Activated CD4-positive, alpha-beta T cell treated with anti-CD3 and anti-CD28 coated beads, Interleukin-2, amount 10 ng/mL, durations not matched to agents 7 days and 5 days (primary cell): Measurements from ENCODE around the gene SPIN2A. TPM values are rescaled to one million over a fixed set of nuclear protein-coding genes. Genes with fewer than 3 reads are reported as not detected.
"Not testable (repeated sequence)": the region's sequence is repeated elsewhere in the genome, so short reads cannot be mapped to it uniquely, and the experiment has no call there.

ENCODE experiments used
- CTCF ChIA-PET: fragments of 350-600 bp; sonication (Branson Sonifier 250); formaldehyde crosslinking; loops from one replicate; lab custom pipeline; 2021; ENCODE audit warnings: antibody characterized with exemption; lab: Charles Lee
- POLR2A ChIA-PET: fragments of 350-600 bp; sonication (Branson Sonifier 250); formaldehyde crosslinking; loops from one replicate; lab custom pipeline; 2021; ENCODE audit warnings: antibody characterized with exemption; lab: Charles Lee
- DNase-seq: peaks from one replicate; pipeline ENCODE4 v3.0.0-alpha.2; 2020
- H3K27ac Mint-ChIP-seq: one replicate; pipeline ENCODE4 v1.8.0; 2021; ENCODE audit warnings: mild to moderate bottlenecking, moderate library complexity, mixed read lengths
- H3K27me3 Mint-ChIP-seq: one replicate; pipeline ENCODE4 v1.8.0; 2021; ENCODE audit warnings: mixed read lengths
- H3K36me3 Mint-ChIP-seq: one replicate; pipeline ENCODE4 v1.8.0; 2021; ENCODE audit warnings: low read depth, mixed read lengths
- H3K4me1 Mint-ChIP-seq: one replicate; pipeline ENCODE4 v1.8.0; 2021; ENCODE audit warnings: mixed read lengths
- H3K4me3 Mint-ChIP-seq: one replicate; pipeline ENCODE4 v1.8.0; 2021; ENCODE audit warnings: mild to moderate bottlenecking, moderate library complexity, mixed read lengths
- H3K9me3 Mint-ChIP-seq: one replicate; pipeline ENCODE4 v1.8.0; 2021; ENCODE audit warnings: mixed read lengths
- total RNA-seq, 2 experiments: library from RNA; stranded (reverse); gene quantifications; one replicate each; pipeline ENCODE4 v1.2.3, GENCODE V29; 2021

SPIN2A gene
- under 1 TPM; 0.97 to 1.00 TPM for total RNA-seq

DNA sequence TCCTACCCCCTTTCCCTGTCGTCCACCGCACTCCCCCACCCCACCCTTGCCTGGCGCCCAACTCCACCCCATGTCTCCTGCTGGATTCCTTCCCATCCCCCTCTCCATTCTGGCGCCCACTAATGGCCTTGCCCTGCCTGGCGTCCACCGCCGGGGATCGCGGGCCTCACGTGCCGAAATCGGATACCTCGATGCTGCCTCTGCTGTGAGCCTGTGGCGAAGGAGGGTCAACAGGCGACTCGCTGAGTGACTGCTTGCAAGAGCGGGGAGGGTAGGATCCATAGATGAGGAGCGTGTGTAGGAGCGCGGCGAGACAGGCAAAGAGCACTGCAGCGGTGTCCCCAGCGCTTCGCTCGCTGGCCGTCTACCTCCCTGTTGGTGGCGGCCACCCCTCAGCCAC lies at the start of gene SPIN2A:
Gene SPIN2A (minus strand): TSS at position 325 of the 400 bp plus-strand sequence. CDS start 800 bp downstream, outside the sequence.
- H3K27me3 Mint-ChIP-seq, POLR2A ChIA-PET, H3K27ac Mint-ChIP-seq, DNase-seq, H3K4me1 Mint-ChIP-seq, H3K36me3 Mint-ChIP-seq, CTCF ChIA-PET, H3K4me3 Mint-ChIP-seq, H3K9me3 Mint-ChIP-seq: not testable (repeated sequence)

- CTCF ChIA-PET = interaction anchor here (0.8 kb wide), 1 partner anchor 24 kb away, joined by 6 read pairs; no protein-coding TSS in a partner anchor
- Mint-ChIP-seq H3K36me3 (no peaks in the 10 kb centered on the region), H3K27me3 (no peaks in the 10 kb centered on the region), H3K9me3 (peaks cover 2% of the 10 kb centered on the region), H3K27ac (no peak overlapping the region), H3K4me1 (no peaks in the 10 kb centered on the region), H3K4me3 (no peak overlapping the region)
- DNase-seq = no peak
- POLR2A ChIA-PET = no interaction called here
These were observed 41.4 kb upstream of the SPIN2A start for GRCh38 chrX:57178605-57179004.

DNA sequence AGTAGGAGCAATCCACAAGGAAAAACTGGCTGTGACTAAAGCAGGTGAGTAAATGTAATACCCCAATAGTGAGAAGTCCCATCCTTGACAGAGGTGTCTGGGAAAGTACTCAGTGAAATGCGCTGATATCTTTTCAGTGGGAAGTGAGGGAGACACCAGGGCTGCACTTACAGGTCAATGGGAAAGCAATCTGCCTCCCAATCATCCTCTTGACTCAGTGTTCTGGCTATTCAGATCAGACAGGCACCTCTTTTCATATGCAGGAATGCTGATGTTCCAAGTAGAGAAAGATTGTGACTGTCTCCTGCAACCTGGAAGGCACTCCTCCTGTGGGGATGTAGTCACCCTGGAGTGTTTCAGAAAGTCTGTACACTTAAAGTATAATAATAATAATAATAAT lies 39.9 kb upstream of the SPIN2A start:
- peaks cover 2% of the 10 kb centered on the region for H3K9me3 Mint-ChIP-seq
- no peak overlapping the region for H3K27ac Mint-ChIP-seq
- H3K27me3 Mint-ChIP-seq = no peaks in the 10 kb centered on the region
- no peaks in the 10 kb centered on the region for H3K4me1 Mint-ChIP-seq
- no peaks in the 10 kb centered on the region for H3K36me3 Mint-ChIP-seq
- no peak for DNase-seq
- no peak overlapping the region for H3K4me3 Mint-ChIP-seq
- ChIA-PET POLR2A (no interaction called here), CTCF (no interaction called here)

- no peaks in the 10 kb centered on the region for H3K27me3 Mint-ChIP-seq
- CTCF ChIA-PET = no interaction called here
These were observed 35.3 kb upstream of the SPIN2A start for GRCh38 chrX:57172544-57172943.

GRCh38 chrX:57156397-57157049 lies 19.3 kb upstream of the SPIN2A start:
- Mint-ChIP-seq H3K27me3 (no peaks in the 10 kb centered on the region), H3K27ac (no peak overlapping the region), H3K36me3 (no peaks in the 10 kb centered on the region), H3K9me3 (no peaks in the 10 kb centered on the region), H3K4me1 (peaks cover 1% of the 10 kb centered on the region), H3K4me3 (no peak overlapping the region)
- POLR2A ChIA-PET = no interaction called here
- DNase-seq = peak; percentile 5
- CTCF ChIA-PET = interaction anchor here (1.3 kb wide), 1 partner anchor 26 kb away, joined by 3 read pairs; no protein-coding TSS in a partner anchor

More at GRCh38 chrX:57172544-57172943, 35.3 kb upstream of the SPIN2A start:
- H3K27ac Mint-ChIP-seq = no peak overlapping the region
- H3K4me1 Mint-ChIP-seq = no peaks in the 10 kb centered on the region
- H3K36me3 Mint-ChIP-seq = no peaks in the 10 kb centered on the region
- DNase-seq = no peak
- H3K4me3 Mint-ChIP-seq = no peak overlapping the region
- no peaks in the 10 kb centered on the region for H3K9me3 Mint-ChIP-seq
- POLR2A ChIA-PET = no interaction called here

GRCh38 chrX:57155171-57155570 lies 18.0 kb upstream of the SPIN2A start:
- no peaks in the 10 kb centered on the region for H3K27me3 Mint-ChIP-seq

GRCh38 chrX:57152222-57152621 lies 15.0 kb upstream of the SPIN2A start:
- H3K27me3 Mint-ChIP-seq, H3K4me3 Mint-ChIP-seq, CTCF ChIA-PET, H3K9me3 Mint-ChIP-seq, H3K27ac Mint-ChIP-seq, POLR2A ChIA-PET, DNase-seq, H3K4me1 Mint-ChIP-seq, H3K36me3 Mint-ChIP-seq: not testable (repeated sequence)

More at GRCh38 chrX:57155171-57155570, 18.0 kb upstream of the SPIN2A start:
- ChIA-PET CTCF (interaction anchor here (1.0 to 1.3 kb wide), 2 partner anchors 25 to 130 kb away, joined by 3 read pairs; no protein-coding TSS in a partner anchor), POLR2A (no interaction called here)
- DNase-seq = no peak
- Mint-ChIP-seq H3K4me3 (no peak overlapping the region), H3K27ac (no peak overlapping the region), H3K4me1 (peaks cover 1% of the 10 kb centered on the region), H3K9me3 (no peaks in the 10 kb centered on the region), H3K36me3 (no peaks in the 10 kb centered on the region)

- Mint-ChIP-seq H3K4me3 (no peak overlapping the region), H3K27ac (no peak overlapping the region), H3K27me3 (no peaks in the 10 kb centered on the region), H3K4me1 (peaks cover 7% of the 10 kb centered on the region), H3K36me3 (no peaks in the 10 kb centered on the region), H3K9me3 (no peaks in the 10 kb centered on the region)
- DNase-seq = no peak
- POLR2A ChIA-PET = no interaction called here
- CTCF ChIA-PET = no interaction called here
These were observed 1.5 kb upstream of the SPIN2A start for GRCh38 chrX:57138674-57139073.

DNA sequence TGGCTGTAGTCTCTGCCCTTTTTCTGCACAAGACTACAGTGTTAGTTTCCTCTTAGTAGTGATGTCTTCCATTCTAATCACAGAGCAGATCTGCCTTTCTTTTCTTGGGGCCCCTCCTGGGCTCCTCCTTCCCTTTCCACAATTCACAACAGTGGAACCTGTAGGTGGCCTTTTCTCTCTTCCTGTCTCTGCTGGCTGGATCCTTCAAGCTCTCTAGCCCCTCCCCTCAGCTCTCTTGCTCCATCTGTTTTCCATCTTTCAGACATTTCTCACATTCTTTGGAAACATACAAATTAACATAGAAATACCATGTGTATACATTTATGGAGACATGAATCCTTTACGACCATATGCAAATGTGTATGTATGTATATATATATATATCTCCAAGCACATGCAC lies 304 bp upstream of the SPIN2A start:
- Mint-ChIP-seq H3K36me3 (no peaks in the 10 kb centered on the region), H3K27me3 (no peaks in the 10 kb centered on the region), H3K4me3 (no peak overlapping the region), H3K9me3 (no peaks in the 10 kb centered on the region), H3K4me1 (peaks cover 7% of the 10 kb centered on the region), H3K27ac (no peak overlapping the region)
- POLR2A ChIA-PET = no interaction called here
- CTCF ChIA-PET = no interaction called here
- DNase-seq = no peak

GRCh38 chrX:57136589-57136988 lies 608 bp downstream of the SPIN2A start:
- H3K36me3 Mint-ChIP-seq, H3K27ac Mint-ChIP-seq, DNase-seq, POLR2A ChIA-PET, H3K27me3 Mint-ChIP-seq, H3K4me1 Mint-ChIP-seq, H3K9me3 Mint-ChIP-seq, H3K4me3 Mint-ChIP-seq, CTCF ChIA-PET: not testable (repeated sequence)

- ChIA-PET CTCF (no interaction called here), POLR2A (no interaction called here)
- no peak overlapping the region for H3K27ac Mint-ChIP-seq
- H3K4me3 Mint-ChIP-seq = no peak overlapping the region
- DNase-seq = no peak
- H3K36me3 Mint-ChIP-seq = no peaks in the 10 kb centered on the region
- H3K4me1 Mint-ChIP-seq = peaks cover 2% of the 10 kb centered on the region
- no peaks in the 10 kb centered on the region for H3K9me3 Mint-ChIP-seq
- no peaks in the 10 kb centered on the region for H3K27me3 Mint-ChIP-seq
These were observed 1.9 kb downstream of the SPIN2A start for GRCh38 chrX:57135287-57135686.

DNA sequence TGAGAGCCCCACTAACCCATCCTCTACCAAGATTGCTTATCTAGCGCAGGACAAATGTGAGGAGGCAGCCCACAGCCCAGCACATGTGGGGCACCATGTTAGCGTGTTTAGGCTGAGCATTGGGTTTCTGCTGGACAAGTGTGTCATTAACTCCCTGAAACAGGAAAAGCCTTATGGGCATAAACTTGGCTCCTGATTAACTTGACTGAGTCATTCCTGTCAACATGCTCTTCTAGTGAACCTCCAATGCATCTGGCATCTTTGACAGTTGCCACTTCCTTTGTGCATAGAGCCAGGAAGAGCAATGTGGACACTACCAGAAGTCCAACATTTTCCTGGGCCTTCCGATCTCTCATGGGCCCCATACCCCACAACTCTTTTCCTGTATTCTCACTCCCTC lies 2.5 kb downstream of the SPIN2A start:
- Mint-ChIP-seq H3K36me3 (no peaks in the 10 kb centered on the region), H3K4me1 (peaks cover 2% of the 10 kb centered on the region), H3K27me3 (no peaks in the 10 kb centered on the region), H3K27ac (no peak overlapping the region), H3K4me3 (no peak overlapping the region), H3K9me3 (no peaks in the 10 kb centered on the region)
- ChIA-PET CTCF (no interaction called here), POLR2A (no interaction called here)
- DNase-seq = no peak

DNA sequence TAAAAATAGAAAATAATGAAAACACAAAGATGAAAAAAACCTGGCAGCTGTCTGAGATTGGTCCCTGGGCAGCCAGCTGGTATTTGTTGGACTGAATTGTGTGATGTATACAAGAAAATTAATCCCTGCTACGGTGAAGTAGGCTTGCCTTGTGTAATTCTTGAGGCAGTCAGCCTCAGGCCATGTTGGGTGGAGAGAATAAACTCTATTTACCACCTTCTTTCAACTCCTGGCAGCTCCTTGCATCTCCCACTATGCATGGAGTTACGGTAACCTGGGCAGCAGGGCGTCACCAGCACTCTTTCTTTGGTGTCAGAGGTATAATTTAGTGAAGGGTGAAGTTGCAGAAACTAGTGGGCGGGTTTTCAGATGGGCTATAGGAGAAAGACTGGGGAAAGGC lies 3.5 kb downstream of the SPIN2A start:
- no peak for DNase-seq
- H3K4me1 Mint-ChIP-seq = peaks cover 2% of the 10 kb centered on the region
- H3K36me3 Mint-ChIP-seq = no peaks in the 10 kb centered on the region
- H3K27ac Mint-ChIP-seq = no peak overlapping the region
- POLR2A ChIA-PET = no interaction called here
- CTCF ChIA-PET = no interaction called here
- no peaks in the 10 kb centered on the region for H3K9me3 Mint-ChIP-seq
- H3K27me3 Mint-ChIP-seq = no peaks in the 10 kb centered on the region
- no peak overlapping the region for H3K4me3 Mint-ChIP-seq

GRCh38 chrX:57133284-57133683 lies 3.9 kb downstream of the SPIN2A start:
- DNase-seq, H3K4me3 Mint-ChIP-seq, H3K27ac Mint-ChIP-seq, H3K9me3 Mint-ChIP-seq, H3K4me1 Mint-ChIP-seq, H3K27me3 Mint-ChIP-seq, POLR2A ChIA-PET, CTCF ChIA-PET, H3K36me3 Mint-ChIP-seq: not testable (repeated sequence)
